GM12878 (cell line): ENCODE measurements around the gene COPZ1. TPM values are rescaled to one million over a fixed set of nuclear protein-coding genes. Genes with fewer than 3 reads are reported as not detected.

Experiments
- ATF7 ChIP-seq: fragments of 450-650 bp; IDR thresholded peaks from 2 replicates; pipeline ENCODE4 v1.6.1; 2016; ENCODE audit warnings: low read depth, mild to moderate bottlenecking
- CHD4 ChIP-seq: fragments of 200-600 bp; sonication (generic); IDR thresholded peaks from 2 replicates; pipeline ENCODE4 v1.6.1; 2016; ENCODE audit warnings: mild to moderate bottlenecking
- CREM ChIP-seq: IDR thresholded peaks from 2 replicates; pipeline ENCODE4 v1.6.1; 2014; ENCODE audit warnings: antibody characterized with exemption, low read depth
- EGR1 ChIP-seq, 2 experiments: IDR thresholded peaks; 1 replicate in 1 of 2; 2 replicates in 1 of 2; pipeline ENCODE4 v1.6.1; 2011 to 2012; ENCODE audit warnings: low read depth in 2 of 2, low read length in 2 of 2, borderline replicate concordance in 1 of 2, mild to moderate bottlenecking in 1 of 2, moderate library complexity in 1 of 2
- FOS ChIP-seq: IDR thresholded peaks from 3 replicates; pipeline ENCODE4 v1.6.1; 2011; ENCODE audit warnings: borderline replicate concordance; ENCODE audit not compliant: insufficient read length; ENCODE audit errors: extremely low read depth
- IKZF1 ChIP-seq: fragments of 450-650 bp; conservative IDR thresholded peaks from 2 replicates; pipeline ENCODE4 v1.6.1; 2017; ENCODE audit warnings: antibody characterized with exemption, mild to moderate bottlenecking
- MEF2B ChIP-seq: fragments of 450-650 bp; IDR thresholded peaks from 2 replicates; pipeline ENCODE4 v1.6.1; 2018; ENCODE audit warnings: mild to moderate bottlenecking, moderate library complexity; ENCODE audit not compliant: partially characterized antibody, poor library complexity, severe bottlenecking
- MYB ChIP-seq: fragments of 150-350 bp; IDR thresholded peaks from 2 replicates; pipeline ENCODE4 v1.6.1; 2014; ENCODE audit warnings: mild to moderate bottlenecking, low read depth, low read length, borderline replicate concordance
- NFYA ChIP-seq: IDR thresholded peaks from 2 replicates; pipeline ENCODE4 v1.6.1; 2011; ENCODE audit warnings: low read depth, mild to moderate bottlenecking, low read length, improper control_type of control experiment, borderline replicate concordance
- NR2C1 ChIP-seq: fragments of 450-650 bp; IDR thresholded peaks from 2 replicates; pipeline ENCODE4 v1.6.1; 2017; ENCODE audit warnings: antibody characterized with exemption, mild to moderate bottlenecking, moderate library complexity
- PML ChIP-seq: IDR thresholded peaks from 2 replicates; pipeline ENCODE4 v1.6.1; 2012; ENCODE audit warnings: low read length, inconsistent platforms
- RELA ChIP-seq: fragments of 450-650 bp; IDR thresholded peaks from 2 replicates; pipeline ENCODE4 v1.8.0; 2014; ENCODE audit warnings: borderline replicate concordance; ENCODE audit not compliant: partially characterized antibody
- SMARCA5 ChIP-seq: fragments of 450-650 bp; IDR thresholded peaks from 2 replicates; pipeline ENCODE4 v1.6.1; 2017; ENCODE audit warnings: mild to moderate bottlenecking
- TAF1 ChIP-seq: IDR thresholded peaks from 2 replicates; pipeline ENCODE4 v1.6.1; 2011; ENCODE audit warnings: mild to moderate bottlenecking, low read depth, low read length, borderline replicate concordance
- TCF3 ChIP-seq: IDR thresholded peaks from 2 replicates; pipeline ENCODE4 v1.6.1; 2012; ENCODE audit warnings: low read depth, mild to moderate bottlenecking, low read length, borderline replicate concordance; ENCODE audit not compliant: insufficient read depth
- polyA plus RNA-seq, 11 experiments: library from polyadenylated mRNA; depleted of rRNA in 4 of 11; unstranded in 6 of 11; stranded (reverse) in 5 of 11; fragments of >200 nt; fragmentation: Nextera tagmentation in 4 of 11; fragmentation: Illumina TruSeq in 1 of 11; extraction: Ambion mirVana in 4 of 11; extraction: Trizol in 1 of 11; gene quantifications; 1 replicate in 1 of 11; 2 replicates in 10 of 11; pipeline versions ENCODE4 v1.2.1 to v1.2.3, GENCODE V29; 2011 to 2016; ENCODE audit warnings: inconsistent platforms in 2 of 11, missing spikeins in 2 of 11, low read depth in 1 of 11
- total RNA-seq, 4 experiments: library from RNA; depleted of rRNA in 3 of 4; stranded (reverse); fragments of >200 nt in 3 of 4; fragmentation: Illumina TruSeq in 1 of 4; extraction: Trizol in 1 of 4; gene quantifications; 2 replicates each; pipeline versions ENCODE4 v1.2.1 to v1.2.3, GENCODE V29; 2013 to 2021
- TF ChIP-seq, protein P1 (sequence below): fragments of 450-650 bp; formaldehyde crosslinking; IDR thresholded peaks from 2 replicates; pipeline ENCODE4 v1.4.0; 2022; ENCODE audit warnings: mild to moderate bottlenecking, moderate library complexity
- TF ChIP-seq, protein P2 (sequence below): fragments of 450-650 bp; IDR thresholded peaks from 2 replicates; pipeline ENCODE4 v1.6.1; 2014; ENCODE audit warnings: mild to moderate bottlenecking
- TF ChIP-seq, protein P3 (sequence below): IDR thresholded peaks from 2 replicates; pipeline ENCODE4 v1.6.1; 2011; ENCODE audit warnings: mild to moderate bottlenecking, low read depth, low read length, moderate library complexity; ENCODE audit not compliant: insufficient replicate concordance
- TF ChIP-seq, protein P4 (sequence below): fragments of 450-650 bp; IDR thresholded peaks from 2 replicates; pipeline ENCODE4 v1.6.1; 2016; ENCODE audit warnings: mild to moderate bottlenecking
- TF ChIP-seq, protein P5 (sequence below): fragments of 150-350 bp; IDR thresholded peaks from 2 replicates; pipeline ENCODE4 v1.6.1; 2016; ENCODE audit warnings: low read depth, low read length

Gene COPZ1
- total and polyA plus RNA-seq, 10 of the 15 experiments (the other 5 are each of a cell fraction or from before 2014, with no cell fraction given), result 112 to 378 (median 184) TPM

DNA sequence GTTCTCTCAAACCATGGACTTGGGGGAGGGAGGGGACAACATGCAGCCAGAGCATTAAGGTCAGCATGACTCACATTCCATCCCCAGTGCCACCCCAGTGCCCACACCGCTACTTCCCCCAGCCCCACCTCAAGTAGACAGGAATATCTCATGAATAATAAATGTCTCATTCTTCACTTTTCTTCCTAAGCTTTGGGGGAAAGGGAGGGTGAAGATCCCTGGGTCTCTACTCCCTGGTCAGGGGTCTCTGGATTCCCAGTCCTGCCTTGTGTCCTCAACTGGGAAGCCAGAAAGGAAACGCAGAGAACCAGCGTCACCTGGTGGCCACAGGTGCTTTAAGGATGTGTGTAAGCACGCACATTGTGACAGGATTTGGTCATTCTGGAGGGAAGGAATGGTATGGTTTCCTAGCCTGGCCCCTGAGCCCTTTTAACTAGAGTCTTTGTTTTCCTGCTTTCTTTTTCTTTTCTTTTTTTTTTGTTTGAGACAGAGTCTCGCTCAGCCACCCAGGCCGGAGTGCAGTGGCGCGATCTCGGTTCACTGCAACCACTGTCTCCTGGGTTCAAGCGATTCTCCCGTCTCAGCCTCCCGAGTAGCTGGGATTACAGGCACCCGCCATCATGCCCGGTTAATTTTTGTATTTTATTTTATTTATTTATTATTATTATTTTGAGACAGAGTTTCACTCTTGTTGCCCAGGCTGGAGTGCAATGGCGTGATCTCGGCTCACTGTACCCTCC, 36.0 kb downstream of the COPZ1 start (continued):
- TF ChIP-seq, protein P1, sequence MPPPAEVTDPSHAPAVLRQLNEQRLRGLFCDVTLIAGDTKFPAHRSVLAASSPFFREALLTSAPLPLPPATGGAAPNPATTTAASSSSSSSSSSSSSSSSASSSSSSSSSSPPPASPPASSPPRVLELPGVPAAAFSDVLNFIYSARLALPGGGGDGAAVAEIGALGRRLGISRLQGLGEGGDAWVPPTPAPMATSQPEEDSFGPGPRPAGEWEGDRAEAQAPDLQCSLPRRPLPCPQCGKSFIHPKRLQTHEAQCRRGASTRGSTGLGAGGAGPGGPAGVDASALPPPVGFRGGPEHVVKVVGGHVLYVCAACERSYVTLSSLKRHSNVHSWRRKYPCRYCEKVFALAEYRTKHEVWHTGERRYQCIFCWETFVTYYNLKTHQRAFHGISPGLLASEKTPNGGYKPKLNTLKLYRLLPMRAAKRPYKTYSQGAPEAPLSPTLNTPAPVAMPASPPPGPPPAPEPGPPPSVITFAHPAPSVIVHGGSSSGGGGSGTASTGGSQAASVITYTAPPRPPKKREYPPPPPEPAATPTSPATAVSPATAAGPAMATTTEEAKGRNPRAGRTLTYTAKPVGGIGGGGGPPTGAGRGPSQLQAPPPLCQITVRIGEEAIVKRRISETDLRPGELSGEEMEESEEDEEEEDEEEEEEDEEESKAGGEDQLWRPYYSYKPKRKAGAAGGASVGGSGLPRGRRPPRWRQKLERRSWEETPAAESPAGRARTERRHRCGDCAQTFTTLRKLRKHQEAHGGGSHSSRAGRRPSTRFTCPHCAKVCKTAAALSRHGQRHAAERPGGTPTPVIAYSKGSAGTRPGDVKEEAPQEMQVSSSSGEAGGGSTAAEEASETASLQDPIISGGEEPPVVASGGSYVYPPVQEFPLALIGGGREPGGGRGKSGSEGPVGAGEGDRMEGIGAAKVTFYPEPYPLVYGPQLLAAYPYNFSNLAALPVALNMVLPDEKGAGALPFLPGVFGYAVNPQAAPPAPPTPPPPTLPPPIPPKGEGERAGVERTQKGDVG (CRISPR knock-in tag), result no peak
- TF ChIP-seq EGR1 (IDR thresholded peaks at IDR 0.05; ENCODE audit: borderline replicate concordance in 1 of 2, low read depth in 2 of 2, low read length in 2 of 2), result no peak
- no peak for TF ChIP-seq CHD4
- no peak for TF ChIP-seq MEF2B
- no peak for TF ChIP-seq MYB
- TF ChIP-seq TAF1, result no peak
- no peak for TF ChIP-seq NR2C1
- TF ChIP-seq IKZF1, result peak; percentile 62
- TF ChIP-seq RELA, result no peak
- TF ChIP-seq, protein P2, sequence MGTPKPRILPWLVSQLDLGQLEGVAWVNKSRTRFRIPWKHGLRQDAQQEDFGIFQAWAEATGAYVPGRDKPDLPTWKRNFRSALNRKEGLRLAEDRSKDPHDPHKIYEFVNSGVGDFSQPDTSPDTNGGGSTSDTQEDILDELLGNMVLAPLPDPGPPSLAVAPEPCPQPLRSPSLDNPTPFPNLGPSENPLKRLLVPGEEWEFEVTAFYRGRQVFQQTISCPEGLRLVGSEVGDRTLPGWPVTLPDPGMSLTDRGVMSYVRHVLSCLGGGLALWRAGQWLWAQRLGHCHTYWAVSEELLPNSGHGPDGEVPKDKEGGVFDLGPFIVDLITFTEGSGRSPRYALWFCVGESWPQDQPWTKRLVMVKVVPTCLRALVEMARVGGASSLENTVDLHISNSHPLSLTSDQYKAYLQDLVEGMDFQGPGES, result no peak
- TF ChIP-seq CREM, result no peak
- TF ChIP-seq SMARCA5, result no peak
- TF ChIP-seq, protein P3, sequence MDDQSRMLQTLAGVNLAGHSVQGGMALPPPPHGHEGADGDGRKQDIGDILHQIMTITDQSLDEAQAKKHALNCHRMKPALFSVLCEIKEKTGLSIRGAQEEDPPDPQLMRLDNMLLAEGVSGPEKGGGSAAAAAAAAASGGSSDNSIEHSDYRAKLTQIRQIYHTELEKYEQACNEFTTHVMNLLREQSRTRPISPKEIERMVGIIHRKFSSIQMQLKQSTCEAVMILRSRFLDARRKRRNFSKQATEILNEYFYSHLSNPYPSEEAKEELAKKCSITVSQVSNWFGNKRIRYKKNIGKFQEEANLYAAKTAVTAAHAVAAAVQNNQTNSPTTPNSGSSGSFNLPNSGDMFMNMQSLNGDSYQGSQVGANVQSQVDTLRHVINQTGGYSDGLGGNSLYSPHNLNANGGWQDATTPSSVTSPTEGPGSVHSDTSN, result no peak
- no peak for TF ChIP-seq NFYA
- no peak for TF ChIP-seq PML
- no peak for TF ChIP-seq FOS
- no peak for TF ChIP-seq TCF3
- TF ChIP-seq, protein P4, sequence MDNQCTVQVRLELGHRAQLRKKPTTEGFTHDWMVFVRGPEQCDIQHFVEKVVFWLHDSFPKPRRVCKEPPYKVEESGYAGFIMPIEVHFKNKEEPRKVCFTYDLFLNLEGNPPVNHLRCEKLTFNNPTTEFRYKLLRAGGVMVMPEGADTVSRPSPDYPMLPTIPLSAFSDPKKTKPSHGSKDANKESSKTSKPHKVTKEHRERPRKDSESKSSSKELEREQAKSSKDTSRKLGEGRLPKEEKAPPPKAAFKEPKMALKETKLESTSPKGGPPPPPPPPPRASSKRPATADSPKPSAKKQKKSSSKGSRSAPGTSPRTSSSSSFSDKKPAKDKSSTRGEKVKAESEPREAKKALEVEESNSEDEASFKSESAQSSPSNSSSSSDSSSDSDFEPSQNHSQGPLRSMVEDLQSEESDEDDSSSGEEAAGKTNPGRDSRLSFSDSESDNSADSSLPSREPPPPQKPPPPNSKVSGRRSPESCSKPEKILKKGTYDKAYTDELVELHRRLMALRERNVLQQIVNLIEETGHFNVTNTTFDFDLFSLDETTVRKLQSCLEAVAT, result no peak
- TF ChIP-seq, protein P5, sequence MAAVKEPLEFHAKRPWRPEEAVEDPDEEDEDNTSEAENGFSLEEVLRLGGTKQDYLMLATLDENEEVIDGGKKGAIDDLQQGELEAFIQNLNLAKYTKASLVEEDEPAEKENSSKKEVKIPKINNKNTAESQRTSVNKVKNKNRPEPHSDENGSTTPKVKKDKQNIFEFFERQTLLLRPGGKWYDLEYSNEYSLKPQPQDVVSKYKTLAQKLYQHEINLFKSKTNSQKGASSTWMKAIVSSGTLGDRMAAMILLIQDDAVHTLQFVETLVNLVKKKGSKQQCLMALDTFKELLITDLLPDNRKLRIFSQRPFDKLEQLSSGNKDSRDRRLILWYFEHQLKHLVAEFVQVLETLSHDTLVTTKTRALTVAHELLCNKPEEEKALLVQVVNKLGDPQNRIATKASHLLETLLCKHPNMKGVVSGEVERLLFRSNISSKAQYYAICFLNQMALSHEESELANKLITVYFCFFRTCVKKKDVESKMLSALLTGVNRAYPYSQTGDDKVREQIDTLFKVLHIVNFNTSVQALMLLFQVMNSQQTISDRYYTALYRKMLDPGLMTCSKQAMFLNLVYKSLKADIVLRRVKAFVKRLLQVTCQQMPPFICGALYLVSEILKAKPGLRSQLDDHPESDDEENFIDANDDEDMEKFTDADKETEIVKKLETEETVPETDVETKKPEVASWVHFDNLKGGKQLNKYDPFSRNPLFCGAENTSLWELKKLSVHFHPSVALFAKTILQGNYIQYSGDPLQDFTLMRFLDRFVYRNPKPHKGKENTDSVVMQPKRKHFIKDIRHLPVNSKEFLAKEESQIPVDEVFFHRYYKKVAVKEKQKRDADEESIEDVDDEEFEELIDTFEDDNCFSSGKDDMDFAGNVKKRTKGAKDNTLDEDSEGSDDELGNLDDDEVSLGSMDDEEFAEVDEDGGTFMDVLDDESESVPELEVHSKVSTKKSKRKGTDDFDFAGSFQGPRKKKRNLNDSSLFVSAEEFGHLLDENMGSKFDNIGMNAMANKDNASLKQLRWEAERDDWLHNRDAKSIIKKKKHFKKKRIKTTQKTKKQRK, result no peak
- TF ChIP-seq ATF7, result no peak
